ENCODE data around the gene ABHD17A. TPM values are rescaled to one million over a fixed set of nuclear protein-coding genes. Genes with fewer than 3 reads are reported as not detected.
"Not testable (repeated sequence)": the region's sequence is repeated elsewhere in the genome, so short reads cannot be mapped to it uniquely, and the experiment has no call there.

ABHD17A gene
- total RNA-seq, 1 experiment from 2014 or later, result 58.3 TPM

- no peak for DNase-seq (ENCODE audit: low read depth)
- in situ Hi-C loops (cut with HindIII; ENCODE audit: low pct_unique_long_range_greater_than_20kb, low sequenced_read_pairs), result no loop called here
Observed at GRCh38 chr19:1912760-1913505, 27.6 kb upstream of the ABHD17A start.

DNA sequence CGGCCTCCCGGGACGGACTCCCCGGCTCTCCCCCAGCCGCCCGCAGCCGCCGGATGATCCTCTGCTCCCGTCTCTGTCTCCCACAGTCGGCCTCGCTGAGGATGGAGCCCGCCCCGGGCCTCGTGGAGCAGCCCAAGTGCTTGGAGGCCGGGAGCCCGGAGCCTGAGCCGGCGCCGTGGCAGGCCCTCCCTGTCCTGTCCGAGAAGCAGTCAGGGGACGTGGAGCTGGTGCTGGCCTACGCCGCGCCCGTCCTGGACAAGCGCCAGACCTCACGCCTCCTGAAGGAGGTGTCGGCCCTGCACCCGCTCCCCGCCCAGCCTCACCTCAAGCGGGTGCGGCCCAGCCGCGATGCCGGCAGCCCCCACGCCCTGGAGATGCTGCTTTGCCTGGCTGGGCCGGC, 26.7 kb upstream of the ABHD17A start:
- in situ Hi-C loops (cut with HindIII; ENCODE audit: low pct_unique_long_range_greater_than_20kb, low sequenced_read_pairs), result no loop called here

GRCh38 chr19:1911098-1911497, 25.8 kb upstream of the ABHD17A start:
- no peak for DNase-seq (ENCODE audit: low read depth)
- in situ Hi-C loops (cut with HindIII; ENCODE audit: low pct_unique_long_range_greater_than_20kb, low sequenced_read_pairs), result no loop called here

More for the DNA sequence above, 26.7 kb upstream of the ABHD17A start:
- DNase-seq (ENCODE audit: low read depth), result no peak

DNA sequence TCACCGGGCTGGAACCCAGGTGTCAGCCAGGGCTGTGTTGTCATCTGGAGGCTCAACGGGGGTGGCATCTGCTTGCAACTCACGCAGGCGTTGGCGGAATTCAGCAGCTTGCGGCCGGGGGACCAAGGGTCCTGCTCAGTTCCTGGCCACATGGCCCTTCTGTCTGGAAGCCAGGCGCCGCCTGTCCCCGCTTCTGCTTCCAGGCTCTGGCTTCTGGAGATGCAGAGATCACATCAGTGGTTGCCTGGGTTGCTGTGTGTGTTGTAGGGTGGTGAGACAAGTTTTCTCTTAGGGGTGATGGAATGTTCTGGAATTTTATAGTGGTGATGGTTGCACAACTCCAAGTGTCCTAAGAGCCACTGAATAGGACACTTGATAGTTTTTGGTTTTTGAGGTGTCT, 24.9 kb upstream of the ABHD17A start:
- in situ Hi-C loops (cut with HindIII; ENCODE audit: low pct_unique_long_range_greater_than_20kb, low sequenced_read_pairs), result no loop called here
- no peak for DNase-seq (ENCODE audit: low read depth)

DNA sequence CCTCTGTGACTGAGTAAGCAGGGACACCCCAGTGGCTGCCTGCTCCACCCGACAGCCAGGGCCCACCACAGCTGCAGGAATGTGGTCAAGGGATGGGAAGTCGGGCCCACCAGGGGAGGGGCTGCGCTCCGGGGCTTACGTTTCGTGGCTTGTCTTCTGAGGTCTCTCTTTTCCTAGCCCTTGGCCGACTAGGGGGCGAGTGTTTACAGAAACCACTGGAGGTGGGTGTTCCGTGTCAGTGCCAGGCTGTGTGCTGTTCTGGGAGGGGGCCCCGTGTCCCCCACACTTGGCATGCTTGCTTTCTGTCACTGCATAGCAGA, 24.4 kb upstream of the ABHD17A start:
- DNase-seq (ENCODE audit: low read depth), result no peak
- in situ Hi-C loops (cut with HindIII; ENCODE audit: low pct_unique_long_range_greater_than_20kb, low sequenced_read_pairs), result no loop called here

- DNase-seq (ENCODE audit: low read depth), result no peak
Observed at GRCh38 chr19:1908364-1908678, 23.0 kb upstream of the ABHD17A start.

DNA sequence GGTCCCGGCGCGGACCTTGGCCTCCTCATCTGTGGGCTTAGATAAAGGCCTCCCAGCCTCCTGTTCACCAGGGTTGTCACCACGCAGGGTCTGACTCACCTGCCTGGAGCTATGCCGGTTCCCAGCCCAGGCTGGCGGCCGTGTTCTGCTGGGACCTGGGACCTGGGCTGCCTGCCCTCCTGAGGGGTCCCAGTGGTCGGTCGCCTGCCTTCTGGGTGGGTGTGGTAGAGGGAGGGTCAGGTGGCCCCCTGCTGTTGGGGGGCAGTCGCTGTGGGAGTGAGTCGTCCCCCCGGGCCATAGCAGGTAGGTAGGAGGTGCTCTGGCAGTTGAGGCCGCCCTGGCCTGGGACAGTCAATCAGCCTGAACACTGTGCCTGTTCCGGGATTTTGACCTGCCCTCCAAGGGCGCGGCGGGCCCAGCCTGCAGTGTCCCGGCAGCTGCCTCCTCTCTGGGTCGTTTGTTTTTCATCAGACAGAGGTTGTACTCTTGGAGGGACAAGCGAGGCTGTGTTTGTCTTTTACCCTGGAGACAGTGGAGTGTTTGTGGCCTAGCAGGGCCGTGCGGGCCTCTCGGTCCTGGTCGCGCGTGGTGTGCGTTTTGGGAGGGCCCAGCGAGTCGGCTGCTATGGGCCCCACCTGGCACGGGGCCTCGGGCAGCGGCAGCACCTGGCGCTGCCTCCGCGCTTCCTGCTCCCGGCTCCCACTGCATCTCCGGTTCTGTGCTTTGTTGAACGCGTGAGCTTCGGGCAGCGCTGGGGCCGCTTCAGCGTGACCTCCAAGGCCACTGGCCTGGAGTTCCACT, 22.5 kb upstream of the ABHD17A start:
- in situ Hi-C loops (cut with HindIII; ENCODE audit: low pct_unique_long_range_greater_than_20kb, low sequenced_read_pairs), result no loop called here
- no peak for DNase-seq (ENCODE audit: low read depth)

More at GRCh38 chr19:1908364-1908678, 23.0 kb upstream of the ABHD17A start:
- in situ Hi-C loops (cut with HindIII; ENCODE audit: low pct_unique_long_range_greater_than_20kb, low sequenced_read_pairs), result no loop called here

- in situ Hi-C loops (cut with HindIII; ENCODE audit: low pct_unique_long_range_greater_than_20kb, low sequenced_read_pairs), result no loop called here
- no peak for DNase-seq (ENCODE audit: low read depth)
Observed at GRCh38 chr19:1906985-1907562, 21.8 kb upstream of the ABHD17A start.

DNA sequence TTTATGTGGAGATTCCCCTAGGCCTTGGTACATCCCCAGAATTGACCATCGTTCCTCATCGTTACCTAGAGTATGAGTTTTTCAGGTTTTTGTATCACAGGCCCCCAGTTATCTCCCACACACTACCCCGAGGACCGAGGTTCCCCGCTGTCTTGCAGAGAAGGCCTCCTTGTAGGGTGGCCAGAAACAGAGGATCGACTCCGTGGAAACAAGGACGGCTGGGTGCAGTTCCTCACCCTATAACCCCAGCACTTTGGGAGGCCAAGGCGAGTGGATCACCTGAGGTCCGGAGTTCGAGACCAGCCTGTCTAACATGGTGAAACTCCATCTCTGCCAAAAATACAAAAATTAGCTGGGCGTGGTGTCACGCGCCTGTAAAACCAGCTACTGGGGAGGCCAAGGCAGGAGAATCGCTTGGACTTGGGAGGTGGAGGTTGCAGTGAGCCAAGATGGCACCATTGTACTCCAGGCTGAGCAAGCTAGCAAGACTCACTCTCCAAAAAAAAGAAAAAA, 20.6 kb upstream of the ABHD17A start:
- DNase-seq (ENCODE audit: low read depth), result no peak
- in situ Hi-C loops (cut with HindIII; ENCODE audit: low pct_unique_long_range_greater_than_20kb, low sequenced_read_pairs), result no loop called here

GRCh38 chr19:1905110-1905862, 20.0 kb upstream of the ABHD17A start, which contains the start of the genes ADAT3 and SCAMP4:
Gene ADAT3, plus strand, starts transcription at chr19:1905399. Its CDS starts 6,649 bp downstream, at chr19:1912048.
Gene SCAMP4, plus strand, starts transcription at chr19:1905399. Its CDS starts 9,621 bp downstream, at chr19:1915020.
- DNase-seq (ENCODE audit: low read depth), result peak; percentile 92
- in situ Hi-C loops (cut with HindIII; ENCODE audit: low pct_unique_long_range_greater_than_20kb, low sequenced_read_pairs), result no loop called here

GRCh38 chr19:1904860-1905109, 19.5 kb upstream of the ABHD17A start:
- DNase-seq (ENCODE audit: low read depth), result no peak
- in situ Hi-C loops (cut with HindIII; ENCODE audit: low pct_unique_long_range_greater_than_20kb, low sequenced_read_pairs), result no loop called here

DNA sequence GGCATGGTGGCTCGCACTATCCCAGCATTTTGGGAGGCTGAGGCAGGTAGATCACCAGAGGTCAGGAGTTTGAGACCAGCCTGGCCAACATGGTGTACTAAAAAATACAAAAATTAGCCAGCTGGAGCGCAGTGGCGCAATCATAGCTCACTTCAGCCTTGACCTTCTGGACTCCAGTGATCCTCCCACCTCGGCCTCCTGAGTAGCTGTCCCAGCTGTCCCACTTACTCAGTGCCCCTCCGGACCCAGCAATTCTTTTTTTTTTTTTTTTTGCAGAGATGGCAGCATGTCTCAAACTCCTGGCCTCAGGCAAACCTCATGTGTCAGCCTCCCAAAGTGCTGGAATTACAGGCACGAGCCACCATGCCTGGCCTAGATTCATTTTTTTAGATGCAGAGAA, 17.6 kb upstream of the ABHD17A start:
- no peak for DNase-seq (ENCODE audit: low read depth)
- in situ Hi-C loops (cut with HindIII; ENCODE audit: low pct_unique_long_range_greater_than_20kb, low sequenced_read_pairs), result no loop called here

- in situ Hi-C loops (cut with HindIII; ENCODE audit: low pct_unique_long_range_greater_than_20kb, low sequenced_read_pairs), result no loop called here
Observed at GRCh38 chr19:1901940-1902404, 16.7 kb upstream of the ABHD17A start.

GRCh38 chr19:1896508-1896907, 11.2 kb upstream of the ABHD17A start:
- in situ Hi-C loops (cut with HindIII; ENCODE audit: low pct_unique_long_range_greater_than_20kb, low sequenced_read_pairs), result no loop called here
- no peak for DNase-seq (ENCODE audit: low read depth)

More at GRCh38 chr19:1901940-1902404, 16.7 kb upstream of the ABHD17A start:
- no peak for DNase-seq (ENCODE audit: low read depth)

DNA sequence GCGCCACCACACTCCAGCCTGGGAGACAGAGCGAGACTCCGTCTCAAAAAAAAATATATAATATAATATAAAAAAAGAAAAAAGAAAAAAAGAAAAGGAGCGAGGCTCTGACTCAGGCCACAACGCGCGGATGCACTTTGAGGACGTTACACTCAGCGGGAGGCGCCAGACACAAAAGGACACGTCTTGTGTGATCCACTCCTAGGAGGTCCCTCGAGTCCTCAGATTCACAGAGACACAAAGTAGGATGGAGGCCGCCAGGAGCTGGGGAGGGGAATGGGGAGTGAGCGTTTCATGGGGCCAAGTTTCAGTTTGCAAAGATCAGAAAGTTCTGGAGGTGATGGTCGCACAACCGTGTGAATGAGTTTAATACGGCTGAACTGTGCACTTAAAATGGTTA, 8.5 kb upstream of the ABHD17A start:
- in situ Hi-C loops (cut with HindIII; ENCODE audit: low pct_unique_long_range_greater_than_20kb, low sequenced_read_pairs), result no loop called here
- DNase-seq (ENCODE audit: low read depth), result no peak

DNA sequence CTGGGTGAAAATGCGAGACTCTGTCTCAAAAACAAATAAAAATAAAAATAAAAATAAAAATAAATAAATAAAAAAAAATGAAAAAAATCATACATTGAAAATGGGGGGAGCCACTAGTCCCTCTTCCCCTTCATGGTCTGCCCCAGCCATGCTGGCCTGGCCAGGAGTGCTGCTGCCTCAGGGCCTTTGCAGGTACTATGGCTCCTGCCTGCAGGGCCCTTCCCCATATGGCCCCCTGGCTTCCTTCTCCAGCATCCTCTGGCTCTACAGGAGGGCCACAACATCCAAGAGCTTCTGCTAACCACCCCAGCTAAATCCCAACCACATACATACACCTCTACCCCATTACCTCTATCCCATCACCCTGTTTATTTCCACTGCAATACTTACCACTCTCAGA, 4.6 kb upstream of the ABHD17A start:
- in situ Hi-C loops (cut with HindIII; ENCODE audit: low pct_unique_long_range_greater_than_20kb, low sequenced_read_pairs), result no loop called here

DNA sequence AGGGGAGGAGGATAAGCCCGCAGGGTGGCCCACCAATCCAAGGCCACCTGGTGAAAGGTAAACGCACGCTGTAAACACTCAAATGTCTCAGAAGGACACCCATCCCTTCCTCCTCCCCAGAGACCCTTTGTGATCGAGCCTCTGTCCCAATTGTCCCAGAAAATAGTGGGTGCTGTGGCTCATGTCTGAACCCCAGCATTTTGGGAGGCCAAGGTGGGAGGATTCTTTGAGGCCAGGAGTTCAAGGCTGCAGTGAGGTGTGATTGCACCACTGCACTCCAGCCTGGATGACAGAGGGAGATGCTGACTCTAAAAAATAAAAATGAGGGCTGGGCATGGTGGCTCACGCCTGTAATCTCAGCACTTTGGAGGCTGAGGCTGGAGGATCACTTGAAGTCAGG, 3.1 kb upstream of the ABHD17A start:
- in situ Hi-C loops (cut with HindIII; ENCODE audit: low pct_unique_long_range_greater_than_20kb, low sequenced_read_pairs), result no loop called here
- DNase-seq (ENCODE audit: low read depth), result no peak

More for the DNA sequence above, 4.6 kb upstream of the ABHD17A start:
- no peak for DNase-seq (ENCODE audit: low read depth)

DNA sequence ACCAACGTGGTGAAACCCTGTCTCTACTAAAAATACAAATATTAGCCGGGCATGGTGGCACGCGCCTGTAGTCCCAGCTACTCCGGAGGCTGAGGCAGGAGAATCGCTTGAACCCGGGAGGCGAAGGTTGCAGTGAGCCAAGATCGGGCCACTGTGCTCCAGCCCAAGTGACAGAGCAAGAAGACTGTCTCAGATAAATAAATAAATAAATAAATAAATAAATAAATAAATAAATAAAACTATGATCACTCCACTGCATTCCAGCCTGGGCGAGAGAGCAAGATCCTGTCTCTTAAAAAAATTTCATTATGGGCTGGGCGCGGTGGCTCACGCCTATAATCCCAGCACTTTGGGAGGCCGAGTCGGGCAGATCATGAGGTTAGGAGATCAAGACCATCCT, 1.1 kb upstream of the ABHD17A start:
- DNase-seq (ENCODE audit: low read depth); in situ Hi-C loops (cut with HindIII; ENCODE audit: low pct_unique_long_range_greater_than_20kb, low sequenced_read_pairs): not testable (repeated sequence)

All from Caki2 (cell line).